Testis (tissue), 3 donors: ENCODE measurements around the gene HPS5. TPM values are rescaled to one million over a fixed set of nuclear protein-coding genes. Genes with fewer than 3 reads are reported as not detected.

Experiments used
- DNase-seq: peaks from one replicate; pipeline ENCODE4 v3.0.0-alpha.2; 2019
- H3K27ac ChIP-seq, 2 donors: fragments of 200-600 bp; sonication (generic); one replicate each; pipeline ENCODE4 v1.5.1; 2019
- H3K27me3 ChIP-seq: fragments of 200-600 bp; sonication (generic); one replicate; pipeline ENCODE4 v1.5.1; 2019
- H3K36me3 ChIP-seq: fragments of 200-600 bp; sonication (generic); one replicate; pipeline ENCODE4 v1.5.1; 2017; ENCODE audit warnings: low read depth; ENCODE audit errors: missing control alignments
- H3K4me1 ChIP-seq: fragments of 200-600 bp; sonication (generic); one replicate; pipeline ENCODE4 v1.5.1; 2019
- H3K4me3 ChIP-seq, 2 donors: fragments of 200-600 bp; sonication (generic); one replicate each; pipeline ENCODE4 v1.5.1; 2017 to 2019
- H3K9me3 ChIP-seq: fragments of 200-600 bp; sonication (generic); one replicate; pipeline ENCODE4 v1.5.1; 2017
- CTCF ChIP-seq, 3 experiments: fragments of 450-650 bp in 2 of 3; fragments of 200-600 bp in 1 of 3; sonication (generic) in 1 of 3; IDR thresholded peaks; one replicate each; pipeline ENCODE4 v1.5.1; 2016 to 2019; ENCODE audit warnings: antibody characterized with exemption in 3 of 3, mild to moderate bottlenecking in 2 of 3, moderate library complexity in 1 of 3
- POLR2A ChIP-seq: fragments of 450-650 bp; IDR thresholded peaks from one replicate; pipeline ENCODE4 v1.6.1; 2017; ENCODE audit warnings: antibody characterized with exemption, mild to moderate bottlenecking, moderate library complexity
- WGBS, 2 donors: methylation state at CpG; one replicate each; pipeline ENCODE4 v1.1.5; 2018; 5-methylcytosine and 5-hydroxymethylcytosine counted together
- intact Hi-C: fragments of 100-400 bp; cut with DNase I; formaldehyde crosslinking; loops from one replicate; pipeline ENCODE4 v1.15.1; 2023; ENCODE audit warnings: low total_unique reads
- polyA plus RNA-seq: library from polyadenylated mRNA; stranded (reverse); fragments of 350-450 nt; fragmentation: Illumina TruSeq; extraction: RNeasy Lipid Tissue Mini Kit (QIAGEN cat#74804); gene quantifications from one replicate; pipeline ENCODE4 v1.2.3, GENCODE V29; 2014; ENCODE audit warnings: low read depth, low replicate concordance; ENCODE audit not compliant: insufficient read depth
- small RNA-seq, 2 donors: library from RNA; depleted of rRNA; stranded (forward); fragments of <200 nt; gene quantifications; one replicate each; pipeline ENCODE3, GENCODE V24; 2016
- total RNA-seq, 2 donors: library from RNA; depleted of rRNA; stranded (reverse); fragments of >200 nt; gene quantifications; one replicate each; pipeline ENCODE4 v1.2.3, GENCODE V29; 2016

HPS5 gene
- total and polyA plus RNA-seq, 3 donors from 2014 or later: 44.0 to 111 (median 97.7) TPM

- H3K4me1 ChIP-seq: no peaks in the 10 kb centered on the region
- intact Hi-C loops: no loop called here
- DNase-seq: no peak
- TF ChIP-seq CTCF (IDR thresholded peaks at IDR 0.05) (no peak), POLR2A (no peak)
- no peak overlapping the region for H3K4me3 ChIP-seq
- no peak overlapping the region for H3K27ac ChIP-seq
- H3K9me3 ChIP-seq: no peaks in the 10 kb centered on the region
- no peaks in the 10 kb centered on the region for H3K36me3 ChIP-seq
- no peaks in the 10 kb centered on the region for H3K27me3 ChIP-seq
- 58 to 61% methylated on average over 8 of the region's 8 CpGs for WGBS, 2 donors
Measured at GRCh38 chr11:18235394-18236334, 86.3 kb downstream of the HPS5 start.

GRCh38 chr11:18233912-18234311, 88.0 kb downstream of the HPS5 start:
- TF ChIP-seq CTCF (IDR thresholded peaks at IDR 0.05) (no peak), POLR2A (no peak)
- Histone ChIP-seq H3K9me3 (no peaks in the 10 kb centered on the region), H3K36me3 (no peaks in the 10 kb centered on the region), H3K27me3 (no peaks in the 10 kb centered on the region), H3K27ac (no peak overlapping the region), H3K4me1 (no peaks in the 10 kb centered on the region), H3K4me3 (no peak overlapping the region)
- no peak for DNase-seq
- intact Hi-C loops: no loop called here
- 93 to 97% methylated on average over 4 of the region's 4 CpGs for WGBS, 2 donors

GRCh38 chr11:18230859-18231258, 91.1 kb downstream of the HPS5 start:
- no peaks in the 10 kb centered on the region for H3K27me3 ChIP-seq

GRCh38 chr11:18229501-18229900, 92.4 kb downstream of the HPS5 start:
- intact Hi-C loops: no loop called here
- Histone ChIP-seq H3K4me1 (no peaks in the 10 kb centered on the region), H3K4me3 (no peak overlapping the region), H3K27me3 (no peaks in the 10 kb centered on the region), H3K9me3 (no peaks in the 10 kb centered on the region), H3K27ac (no peak overlapping the region), H3K36me3 (no peaks in the 10 kb centered on the region)
- DNase-seq: no peak
- TF ChIP-seq POLR2A (no peak), CTCF (IDR thresholded peaks at IDR 0.05) (no peak)
- WGBS, 2 donors: 72 to 86% methylated on average over 2 to 3 of the region's 3 CpGs

More at GRCh38 chr11:18230859-18231258, 91.1 kb downstream of the HPS5 start:
- H3K4me1 ChIP-seq: no peaks in the 10 kb centered on the region
- TF ChIP-seq CTCF (IDR thresholded peaks at IDR 0.05) (no peak), POLR2A (no peak)
- no peak for DNase-seq
- H3K4me3 ChIP-seq: no peak overlapping the region
- whole genome bisulfite sequencing, 2 donors: 84 to 91% methylated on average over 2 of the region's 2 CpGs
- no peak overlapping the region for H3K27ac ChIP-seq
- no peaks in the 10 kb centered on the region for H3K9me3 ChIP-seq
- H3K36me3 ChIP-seq: no peaks in the 10 kb centered on the region
- intact Hi-C loops: no loop called here

Small RNA genes within 50 kb of the gene (small RNA-seq; reads per million reads assigned to genes)
- gene RNA5SP333 (0 reads per million in 2 donors), gene RNA5SP334 (0 reads per million in 2 donors)

Other genes with a start within 250 kb of the HPS5 start
- 10 to 100 TPM; 21.8 to 29.8 TPM for gene SAAL1, start 216.1 kb downstream of the HPS5 start, total RNA-seq
- gene SAAL1, start 216.1 kb downstream of the HPS5 start, polyA plus RNA-seq: 29.0 TPM
- gene MRGPRX3, start 189.6 kb downstream of the HPS5 start, total RNA-seq: not detected
- gene MRGPRX3, start 189.6 kb downstream of the HPS5 start, polyA plus RNA-seq: not detected
- gene MRGPRX4, start 149.3 kb downstream of the HPS5 start, total RNA-seq: not detected
- not detected for gene MRGPRX4, start 149.3 kb downstream of the HPS5 start, polyA plus RNA-seq
- not detected for gene SAA4, start 85.3 kb downstream of the HPS5 start, total RNA-seq
- 0.84 TPM for gene SAA4, start 85.3 kb downstream of the HPS5 start, polyA plus RNA-seq
- 1 to 10 TPM; 1.7 to 2.4 TPM for gene SAA2, start 73.5 kb downstream of the HPS5 start, total RNA-seq
- 2.1 TPM for gene SAA2, start 73.5 kb downstream of the HPS5 start, polyA plus RNA-seq
- not detected for gene SAA1, start 55.9 kb downstream of the HPS5 start, total RNA-seq
- 6.2 TPM for gene SAA1, start 55.9 kb downstream of the HPS5 start, polyA plus RNA-seq
- gene GTF2H1, start 427 bp upstream of the HPS5 start, total RNA-seq: 100 to 1,000 TPM; 103 to 111 TPM
- 79.2 TPM for gene GTF2H1, start 427 bp upstream of the HPS5 start, polyA plus RNA-seq
- 100 to 1,000 TPM; 155 to 174 TPM for gene LDHA, start 72.4 kb upstream of the HPS5 start, total RNA-seq
- gene LDHA, start 72.4 kb upstream of the HPS5 start, polyA plus RNA-seq: 353 TPM
- gene LDHC, start 90.2 kb upstream of the HPS5 start, total RNA-seq: 100 to 1,000 TPM; 115 to 135 TPM
- 815 TPM for gene LDHC, start 90.2 kb upstream of the HPS5 start, polyA plus RNA-seq
- 1 to 10 TPM; 2.4 to 4.7 TPM for gene LDHAL6A, start 133.7 kb upstream of the HPS5 start, total RNA-seq
- 13.0 TPM for gene LDHAL6A, start 133.7 kb upstream of the HPS5 start, polyA plus RNA-seq
- gene TSG101, start 204.8 kb upstream of the HPS5 start, total RNA-seq: 10 to 100 TPM; 92.6 to 95.1 TPM
- gene TSG101, start 204.8 kb upstream of the HPS5 start, polyA plus RNA-seq: 161 TPM